Skeletal muscle tissue (tissue), 4 donors: ENCODE results near the gene FKBP1B. TPM values are rescaled to one million over a fixed set of nuclear protein-coding genes. Genes with fewer than 3 reads are reported as not detected.
A peak's percentile ranks its signal among the peaks of the same experiment; 100 is the strongest.

ENCODE experiments used
- H3K27ac ChIP-seq: one replicate; pipeline ENCODE4 v1.7.0; 2013; ENCODE audit warnings: mild to moderate bottlenecking, low read depth, low read length, inconsistent platforms
- H3K27me3 ChIP-seq, 3 donors: one replicate each; pipeline ENCODE4 v1.7.0; 2013; ENCODE audit warnings: low read length in 3 of 3; ENCODE audit not compliant: control insufficient read depth in 3 of 3, insufficient read depth in 3 of 3
- H3K36me3 ChIP-seq, 3 donors: one replicate each; pipeline ENCODE4 v1.7.0; 2013; ENCODE audit warnings: low read length in 3 of 3; ENCODE audit not compliant: control insufficient read depth in 3 of 3, insufficient read depth in 3 of 3
- H3K4me1 ChIP-seq, 3 donors: one replicate each; pipeline ENCODE4 v1.7.0; 2013; ENCODE audit warnings: low read length in 3 of 3, mild to moderate bottlenecking in 3 of 3; ENCODE audit not compliant: control insufficient read depth in 3 of 3, insufficient read depth in 3 of 3
- H3K4me3 ChIP-seq, 3 donors: one replicate each; pipeline ENCODE4 v1.7.0; 2013; ENCODE audit warnings: low read length in 3 of 3
- H3K9ac ChIP-seq, 3 donors: one replicate each; pipeline ENCODE4 v1.7.0; 2013; ENCODE audit warnings: low read length in 3 of 3, mild to moderate bottlenecking in 3 of 3, moderate library complexity in 2 of 3, low read depth in 1 of 3
- H3K9me3 ChIP-seq, 3 donors: one replicate each; pipeline ENCODE4 v1.7.0; 2013; ENCODE audit warnings: low read length in 3 of 3; ENCODE audit not compliant: control insufficient read depth in 3 of 3
- total RNA-seq: library from RNA; depleted of rRNA; stranded (reverse); fragments of >200 nt; gene quantifications from one replicate; pipeline ENCODE4 v1.2.3, GENCODE V29; 2014
- donor health status: Osteomylitis.

FKBP1B gene
- total RNA-seq, 1 donor from 2014 or later, result 1.6 TPM

DNA sequence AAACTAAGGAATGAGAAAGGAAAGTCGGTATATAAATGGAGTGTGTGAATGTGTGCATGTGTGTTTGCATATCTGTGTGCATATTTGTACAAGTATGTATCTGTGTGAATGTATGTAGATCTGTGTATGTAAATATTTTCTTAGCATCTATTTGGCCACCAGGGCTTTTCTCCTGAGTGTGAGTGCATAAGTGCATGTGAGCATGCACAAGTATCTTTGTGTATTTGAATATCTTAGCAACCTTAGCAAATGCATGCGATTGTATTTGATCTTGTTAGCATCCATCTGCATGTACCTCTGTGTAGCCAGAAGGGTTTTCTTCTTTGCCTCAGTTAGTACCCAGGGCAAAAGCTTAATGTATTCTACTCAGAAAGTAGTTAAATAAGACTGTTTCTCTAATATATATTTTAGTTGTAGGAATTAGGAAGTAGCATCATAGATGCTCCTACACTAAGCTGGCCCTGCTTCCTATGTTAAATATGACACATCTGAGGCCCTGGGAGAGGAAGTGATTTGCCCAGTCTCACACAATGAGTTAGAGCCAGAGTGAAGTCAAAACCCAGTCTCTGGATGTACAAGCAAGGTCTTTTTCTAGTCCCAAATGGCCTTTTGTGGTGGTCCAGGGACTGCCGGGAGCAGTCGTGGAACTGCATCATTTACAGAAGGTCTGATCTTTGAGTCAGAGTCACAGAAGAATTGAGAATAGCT lies 9.2 kb downstream of the FKBP1B start:
- Histone ChIP-seq H3K27ac (no peak overlapping the region), H3K36me3 (no peaks in the 10 kb centered on the region), H3K4me3 (no peak overlapping the region), H3K27me3 (no peaks in the 10 kb centered on the region), H3K9ac (no peak overlapping the region), H3K4me1 (no peaks in the 10 kb centered on the region), H3K9me3 (no peaks in the 10 kb centered on the region)

DNA sequence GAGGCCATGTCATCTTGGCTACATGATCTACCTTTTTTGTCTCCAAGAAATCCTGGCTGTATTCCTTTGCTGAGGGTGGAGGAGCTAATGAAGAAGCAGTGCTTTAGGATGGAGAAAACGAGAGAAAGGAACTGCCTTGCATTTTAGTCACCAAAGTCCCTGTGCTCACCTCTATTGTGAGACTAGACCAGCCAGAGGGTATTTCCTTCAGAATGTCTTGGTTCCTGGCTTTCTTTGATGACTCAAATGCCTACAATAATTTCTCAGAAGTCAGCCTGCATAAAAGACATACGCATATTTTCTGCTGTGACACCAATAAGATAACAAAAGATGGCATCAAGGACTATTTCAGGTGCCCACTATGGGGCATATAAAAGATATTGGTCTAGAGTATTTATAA lies 15.8 kb downstream of the FKBP1B start:
- no peaks in the 10 kb centered on the region for H3K4me1 ChIP-seq
- no peak overlapping the region for H3K4me3 ChIP-seq
- H3K9me3 ChIP-seq, result no peaks in the 10 kb centered on the region
- H3K27me3 ChIP-seq, result no peaks in the 10 kb centered on the region
- peaks cover 8 to 37% (median 27%) of the 10 kb centered on the region in 3 donors for H3K36me3 ChIP-seq
- no peak overlapping the region for H3K27ac ChIP-seq
- H3K9ac ChIP-seq, result no peak overlapping the region

GRCh38 chr2:24072259-24072658 lies 22.7 kb downstream of the FKBP1B start:
- Histone ChIP-seq H3K27me3 (no peaks in the 10 kb centered on the region), H3K9ac (no peak overlapping the region), H3K9me3 (no peaks in the 10 kb centered on the region), H3K36me3 (peaks cover 18 to 42% (median 29%) of the 10 kb centered on the region in 3 donors), H3K27ac (no peak overlapping the region), H3K4me3 (no peak overlapping the region), H3K4me1 (peaks cover 3 to 9% (median 6%) of the 10 kb centered on the region in 3 donors)

GRCh38 chr2:24073816-24074215 lies 24.3 kb downstream of the FKBP1B start:
- H3K9me3 ChIP-seq, result no peaks in the 10 kb centered on the region
- peaks cover 18 to 27% (median 18%) of the 10 kb centered on the region in 3 donors for H3K36me3 ChIP-seq
- H3K4me3 ChIP-seq, result no peak overlapping the region
- H3K27me3 ChIP-seq, result no peaks in the 10 kb centered on the region
- H3K27ac ChIP-seq, result no peak overlapping the region
- peak overlapping the region in 1 of 3 donors; percentile 40 for H3K9ac ChIP-seq
- peaks cover 8 to 15% (median 12%) of the 10 kb centered on the region in 3 donors for H3K4me1 ChIP-seq

- peaks cover 14 to 18% (median 15%) of the 10 kb centered on the region in 3 donors for H3K36me3 ChIP-seq
- H3K4me1 ChIP-seq, result peaks cover 8 to 15% (median 12%) of the 10 kb centered on the region in 3 donors
- no peaks in the 10 kb centered on the region for H3K9me3 ChIP-seq
- H3K4me3 ChIP-seq, result peak overlapping the region; percentile 95 to 98 (median 96)
- H3K27ac ChIP-seq, result no peak overlapping the region
- H3K9ac ChIP-seq, result peak overlapping the region; percentile 84 to 93 (median 90)
- no peaks in the 10 kb centered on the region for H3K27me3 ChIP-seq
Observed at GRCh38 chr2:24075259-24075658, 25.7 kb downstream of the FKBP1B start.

GRCh38 chr2:24075915-24076848 lies 26.6 kb downstream of the FKBP1B start, which contains the start of gene SF3B6:
SF3B6 (minus strand) TSS chr2:24076326; CDS start chr2:24076229, 97 bp downstream.
- peak within 1 kb of the TSS; percentile 84 to 93 (median 90) for H3K9ac ChIP-seq
- H3K27me3 ChIP-seq, result no peaks in the 10 kb centered on the region
- H3K4me3 ChIP-seq, result peak within 1 kb of the TSS; percentile 95 to 98 (median 96)
- H3K27ac ChIP-seq, result peak within 1 kb of the TSS; percentile 84
- no peaks in the 10 kb centered on the region for H3K9me3 ChIP-seq
- H3K36me3 ChIP-seq, result peaks cover 12 to 18% (median 17%) of the 10 kb centered on the region in 3 donors
- H3K4me1 ChIP-seq, result peaks cover 8 to 15% (median 12%) of the 10 kb centered on the region in 3 donors

DNA sequence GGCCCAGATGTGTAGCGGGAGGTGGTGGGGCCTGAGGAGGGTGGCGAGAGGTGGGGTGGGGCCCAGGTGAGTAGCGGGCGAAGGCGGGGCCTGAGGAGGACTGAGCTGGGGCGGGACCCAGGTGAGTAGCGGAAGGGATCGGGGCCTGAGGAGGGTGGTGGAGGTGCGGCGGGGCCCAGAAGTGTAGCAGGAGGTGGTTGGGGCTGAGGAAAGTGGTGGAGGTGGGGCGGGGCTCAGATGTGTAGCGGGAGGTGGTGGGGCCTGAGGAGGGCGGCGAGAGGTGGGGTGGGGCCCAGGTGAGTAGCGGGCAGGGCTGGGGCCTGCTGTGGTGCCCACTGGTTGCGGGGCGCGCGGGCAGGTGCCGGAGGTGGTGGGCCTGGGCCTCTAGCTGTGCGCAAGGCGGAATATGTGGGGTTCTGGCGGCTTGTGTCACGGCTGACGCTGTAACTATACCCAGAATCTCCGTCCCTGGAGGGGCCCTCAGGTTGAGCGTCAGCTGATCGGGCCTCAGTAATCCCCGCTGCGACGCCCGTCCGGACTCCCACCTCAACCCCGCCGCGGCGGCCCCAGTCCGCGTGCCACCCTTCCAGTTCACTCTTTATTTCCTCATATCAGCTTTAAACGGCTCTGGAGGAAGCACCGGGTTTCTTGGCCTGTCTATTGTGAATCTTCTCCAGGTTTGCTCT lies 27.5 kb downstream of the FKBP1B start:
- Histone ChIP-seq H3K4me3 (peak overlapping the region; percentile 69 to 98 (median 96)), H3K27ac (peak overlapping the region; percentile 84), H3K36me3 (peaks cover 14 to 18% (median 16%) of the 10 kb centered on the region in 3 donors), H3K4me1 (peaks cover 8 to 15% (median 12%) of the 10 kb centered on the region in 3 donors), H3K27me3 (no peaks in the 10 kb centered on the region), H3K9ac (peak overlapping the region; percentile 76 to 79 (median 77)), H3K9me3 (no peaks in the 10 kb centered on the region)

GRCh38 chr2:24077535-24077877 lies 28.0 kb downstream of the FKBP1B start:
- H3K36me3 ChIP-seq, result peaks cover 14 to 19% (median 16%) of the 10 kb centered on the region in 3 donors
- H3K27me3 ChIP-seq, result no peaks in the 10 kb centered on the region
- peak overlapping the region; percentile 69 to 98 (median 96) for H3K4me3 ChIP-seq
- no peaks in the 10 kb centered on the region for H3K9me3 ChIP-seq
- H3K9ac ChIP-seq, result peak overlapping the region; percentile 76 to 79 (median 77)
- H3K4me1 ChIP-seq, result peaks cover 8 to 15% (median 12%) of the 10 kb centered on the region in 3 donors
- H3K27ac ChIP-seq, result peak overlapping the region; percentile 84

DNA sequence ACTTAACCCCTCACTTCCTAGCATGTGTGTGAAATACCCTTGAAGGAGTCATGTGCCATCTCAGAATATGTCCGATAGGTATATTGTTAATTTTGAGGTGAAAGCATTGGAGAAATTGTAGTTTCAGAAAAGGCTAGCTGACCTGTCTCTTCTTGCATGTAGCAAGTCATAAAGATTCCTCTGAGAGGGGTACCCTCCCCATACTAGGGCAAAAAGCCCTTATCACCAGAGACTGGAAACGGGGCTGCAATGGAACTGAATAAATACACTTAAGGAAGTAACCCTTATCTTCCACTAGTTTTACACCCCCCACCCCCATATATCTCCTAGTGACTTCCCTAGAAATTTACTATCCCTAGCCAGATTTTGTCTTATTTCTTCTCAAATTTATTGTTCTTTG lies 28.3 kb downstream of the FKBP1B start:
- Histone ChIP-seq H3K4me1 (peaks cover 8 to 17% (median 12%) of the 10 kb centered on the region in 3 donors), H3K27ac (peak overlapping the region; percentile 84), H3K9ac (peak overlapping the region in 2 of 3 donors; percentile 76 to 79), H3K27me3 (no peaks in the 10 kb centered on the region), H3K36me3 (peaks cover 12 to 15% (median 12%) of the 10 kb centered on the region in 3 donors), H3K4me3 (peak overlapping the region; percentile 69 to 98 (median 96)), H3K9me3 (no peaks in the 10 kb centered on the region)
